Stimulated activated CD4-positive, alpha-beta T cell treated with anti-CD3 and anti-CD28 coated beads, Interleukin-1b, Interleukin-23, amount 100 ng/mL, for 1 hour (primary cell): ENCODE results near the gene RRN3.
"Not testable (repeated sequence)": the region's sequence is repeated elsewhere in the genome, so short reads cannot be mapped to it uniquely, and the experiment has no call there.

Experiments
- DNase-seq, 2 donors: peaks; one replicate each; pipeline ENCODE4 v3.0.0-alpha.2; 2020; ENCODE audit warnings: low read depth in 2 of 2

RRN3 gene

GRCh38 chr16:15093955-15094827 lies at the start of gene RRN3:
TSS of gene RRN3 (minus strand) at chr16:15094272. CDS start at chr16:15094233, 39 bp downstream.
- DNase-seq, result peak; percentile 52 to 71

- not testable (repeated sequence) for DNase-seq
Observed at GRCh38 chr16:15143601-15144091, 49.6 kb upstream of the RRN3 start.

- not testable (repeated sequence) for DNase-seq
Observed at GRCh38 chr16:15142891-15143600, 49.0 kb upstream of the RRN3 start.

- not testable (repeated sequence) for DNase-seq
Observed at GRCh38 chr16:15142107-15142890, 48.2 kb upstream of the RRN3 start.

GRCh38 chr16:15141586-15141985 lies 47.5 kb upstream of the RRN3 start:
- no peak for DNase-seq

- not testable (repeated sequence) for DNase-seq
Observed at GRCh38 chr16:15140444-15141365, 46.6 kb upstream of the RRN3 start.

GRCh38 chr16:15137514-15137913 lies 43.4 kb upstream of the RRN3 start:
- not testable (repeated sequence) for DNase-seq

- DNase-seq, result not testable (repeated sequence)
Observed at GRCh38 chr16:15135483-15136360, 41.6 kb upstream of the RRN3 start.

- not testable (repeated sequence) for DNase-seq
Observed at GRCh38 chr16:15134752-15135482, 40.8 kb upstream of the RRN3 start.

- DNase-seq, result not testable (repeated sequence)
Observed at GRCh38 chr16:15133554-15133953, 39.5 kb upstream of the RRN3 start.

- DNase-seq, result not testable (repeated sequence)
Observed at GRCh38 chr16:15132719-15133428, 38.8 kb upstream of the RRN3 start.

- not testable (repeated sequence) for DNase-seq
Observed at GRCh38 chr16:15130943-15131700, 37.0 kb upstream of the RRN3 start.

- DNase-seq, result not testable (repeated sequence)
Observed at GRCh38 chr16:15130256-15130932, 36.3 kb upstream of the RRN3 start.

GRCh38 chr16:15127641-15128425 lies 33.8 kb upstream of the RRN3 start:
- DNase-seq, result not testable (repeated sequence)

GRCh38 chr16:15100372-15100987 lies 6.4 kb upstream of the RRN3 start:
- not testable (repeated sequence) for DNase-seq
